PC-9 (cell line): ENCODE measurements around the gene ZSWIM4. TPM values are rescaled to one million over a fixed set of nuclear protein-coding genes. Genes with fewer than 3 reads are reported as not detected.

Experiments used
- BruUV-seq: library from RNA; stranded (reverse); fragments of 400-500 nt; replicated peaks from 2 replicates; lab custom pipeline; 2021; lab: Mats Ljungman, UMichigan
- CTCF ChIA-PET: fragments of 300-600 bp; sonication (Branson Sonifier 250); formaldehyde crosslinking; loops from one replicate; lab custom pipeline; 2022; ENCODE audit warnings: antibody characterized with exemption; lab: Charles Lee
- POLR2A ChIA-PET: fragments of 300-600 bp; sonication (Branson Sonifier 250); formaldehyde crosslinking; loops from one replicate; lab custom pipeline; 2022; ENCODE audit warnings: antibody characterized with exemption; ENCODE audit not compliant: unreplicated experiment; lab: Charles Lee
- DNase-seq, 2 experiments: peaks; one replicate each; pipeline versions ENCODE4 v3.0.0 to v3.0.0-alpha.2; 2015 to 2022; ENCODE audit warnings: mixed read lengths in 1 of 2
- H2AFZ ChIP-seq: fragments of 200-600 bp; sonication (generic); 2 replicates; pipeline ENCODE4 v1.8.1; 2017; ENCODE audit warnings: antibody characterized with exemption
- H3F3A ChIP-seq: fragments of 200-600 bp; sonication (generic); 2 replicates; pipeline ENCODE4 v1.8.1; 2017; ENCODE audit warnings: antibody characterized with exemption, mild to moderate bottlenecking, low read depth; ENCODE audit not compliant: insufficient read depth
- H3K27ac ChIP-seq: fragments of 200-600 bp; sonication (generic); 2 replicates; pipeline ENCODE4 v1.6.1; 2016; ENCODE audit warnings: mixed run types
- H3K27me3 ChIP-seq: fragments of 200-600 bp; sonication (generic); 2 replicates; pipeline ENCODE4 v1.6.1; 2016; ENCODE audit warnings: low read depth, mixed run types; ENCODE audit not compliant: insufficient read depth
- H3K36me3 ChIP-seq: fragments of 200-600 bp; sonication (generic); 2 replicates; pipeline ENCODE4 v1.6.1; 2016; ENCODE audit warnings: low read depth, mixed run types
- H3K4me1 ChIP-seq: fragments of 200-600 bp; sonication (generic); replicated peaks from 2 replicates; pipeline ENCODE4 v1.6.1; 2016; ENCODE audit warnings: mixed run types; ENCODE audit not compliant: insufficient read depth
- H3K4me2 ChIP-seq: fragments of 200-600 bp; sonication (generic); 2 replicates; pipeline ENCODE4 v1.6.1; 2017; ENCODE audit warnings: mixed run types
- H3K4me3 ChIP-seq: fragments of 200-600 bp; sonication (generic); 2 replicates; pipeline ENCODE4 v1.6.1; 2016; ENCODE audit warnings: mixed run types
- H3K79me2 ChIP-seq: fragments of 200-600 bp; sonication (generic); 2 replicates; pipeline ENCODE4 v1.6.1; 2017; ENCODE audit warnings: low read depth, mixed run types
- H3K9me2 ChIP-seq: fragments of 200-600 bp; sonication (generic); 2 replicates; pipeline ENCODE4 v1.8.1; 2017; ENCODE audit warnings: mild to moderate bottlenecking; ENCODE audit not compliant: insufficient read depth
- H3K9me3 ChIP-seq: fragments of 200-600 bp; sonication (generic); 2 replicates; pipeline ENCODE4 v1.8.1; 2016; ENCODE audit warnings: low read depth; ENCODE audit not compliant: insufficient read depth
- H4K20me1 ChIP-seq: fragments of 200-600 bp; sonication (generic); 2 replicates; pipeline ENCODE4 v1.8.1; 2017; ENCODE audit not compliant: insufficient read depth
- EZH2 ChIP-seq: fragments of 200-600 bp; sonication (generic); IDR thresholded peaks from 2 replicates; pipeline ENCODE4 v1.8.0; 2017; ENCODE audit warnings: antibody characterized with exemption, low read depth
- intact Hi-C: fragments of 100-400 bp; cut with micrococcal nuclease; formaldehyde crosslinking; loops from one replicate; pipeline ENCODE4 v1.10.0; 2022; ENCODE audit not compliant: unreplicated experiment
- total RNA-seq: library from RNA; stranded (reverse); gene quantifications from 2 replicates; pipeline ENCODE4 v1.2.3, GENCODE V29; 2021
- TF ChIP-seq, protein P1 (sequence below): fragments of 200-600 bp; sonication (generic); conservative IDR thresholded peaks from 2 replicates; pipeline ENCODE4 v1.6.1; 2017; ENCODE audit warnings: mixed run types, antibody characterized with exemption, mild to moderate bottlenecking, moderate library complexity

Gene ZSWIM4
- total RNA-seq, 1 experiment from 2014 or later = 15.2 TPM

- no peak for DNase-seq
- Histone ChIP-seq H2AFZ (peak overlapping the region; percentile 66; the same call in 1 of the 2 replicates), H3K79me2 (peaks cover 21% of the 10 kb centered on the region), H3K36me3 (0 out of 2 replicates have a peak, but pooled peaks cover 6% of the 10 kb centered on the region), H3K27me3 (no peaks in the 10 kb centered on the region), H3K4me3 (peak overlapping the region; percentile 61), H3K9me2 (no peaks in the 10 kb centered on the region), H3F3A (peaks cover 27% of the 10 kb centered on the region; the same call in 1 of the 2 replicates), H4K20me1 (peaks cover 6% of the 10 kb centered on the region; the same call in 1 of the 2 replicates), H3K27ac (no peak overlapping the region), H3K4me2 (peak overlapping the region; percentile 64), H3K4me1 (peaks cover 9% of the 10 kb centered on the region; the same call in 1 of the 2 replicates), H3K9me3 (no peaks in the 10 kb centered on the region)
- intact Hi-C loops = loop anchor here (2.0 kb wide), 1 partner anchor 29 kb away; the partner anchor contains the start of gene ZSWIM4
- ChIA-PET CTCF (no interaction called here), POLR2A (interaction anchor here (0.5 to 1.0 kb wide), 2 partner anchors 32 to 97 kb away, joined by 3 to 9 read pairs; no protein-coding TSS in a partner anchor)
- BruUV-seq = TSS peak; percentile 42
- no peak for TF ChIP-seq EZH2
- TF ChIP-seq, protein P1, sequence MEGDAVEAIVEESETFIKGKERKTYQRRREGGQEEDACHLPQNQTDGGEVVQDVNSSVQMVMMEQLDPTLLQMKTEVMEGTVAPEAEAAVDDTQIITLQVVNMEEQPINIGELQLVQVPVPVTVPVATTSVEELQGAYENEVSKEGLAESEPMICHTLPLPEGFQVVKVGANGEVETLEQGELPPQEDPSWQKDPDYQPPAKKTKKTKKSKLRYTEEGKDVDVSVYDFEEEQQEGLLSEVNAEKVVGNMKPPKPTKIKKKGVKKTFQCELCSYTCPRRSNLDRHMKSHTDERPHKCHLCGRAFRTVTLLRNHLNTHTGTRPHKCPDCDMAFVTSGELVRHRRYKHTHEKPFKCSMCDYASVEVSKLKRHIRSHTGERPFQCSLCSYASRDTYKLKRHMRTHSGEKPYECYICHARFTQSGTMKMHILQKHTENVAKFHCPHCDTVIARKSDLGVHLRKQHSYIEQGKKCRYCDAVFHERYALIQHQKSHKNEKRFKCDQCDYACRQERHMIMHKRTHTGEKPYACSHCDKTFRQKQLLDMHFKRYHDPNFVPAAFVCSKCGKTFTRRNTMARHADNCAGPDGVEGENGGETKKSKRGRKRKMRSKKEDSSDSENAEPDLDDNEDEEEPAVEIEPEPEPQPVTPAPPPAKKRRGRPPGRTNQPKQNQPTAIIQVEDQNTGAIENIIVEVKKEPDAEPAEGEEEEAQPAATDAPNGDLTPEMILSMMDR = no peak
Measured at GRCh38 chr19:13765395-13766094, 29.7 kb upstream of the ZSWIM4 start.

DNA sequence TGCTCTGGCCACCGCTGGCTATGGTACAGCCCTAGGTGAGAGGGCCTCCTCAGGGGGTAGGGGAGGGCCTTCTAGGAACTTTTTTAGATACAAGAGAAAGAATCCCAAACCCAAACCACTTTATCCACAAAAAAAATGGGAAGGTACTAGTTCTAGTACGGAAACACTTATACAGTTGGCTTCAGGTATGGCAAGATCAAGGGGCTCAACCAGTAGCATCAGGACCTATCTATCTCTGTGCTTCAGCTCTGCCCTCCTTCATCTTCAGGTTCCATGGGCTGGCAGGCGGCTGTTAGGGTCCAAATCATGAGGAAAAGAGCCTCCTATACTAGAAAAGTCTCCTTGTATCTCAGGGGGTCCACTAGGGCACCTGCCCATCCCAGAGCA is 29.2 kb upstream of the ZSWIM4 start:
- 0 out of 2 replicates have a peak, but pooled peaks cover 6% of the 10 kb centered on the region for H3K36me3 ChIP-seq
- H2AFZ ChIP-seq = no peak overlapping the region
- no peaks in the 10 kb centered on the region for H3K9me2 ChIP-seq
- no peak for DNase-seq
- H3K9me3 ChIP-seq = no peaks in the 10 kb centered on the region
- peaks cover 9% of the 10 kb centered on the region; the same call in 1 of the 2 replicates for H3K4me1 ChIP-seq
- H3F3A ChIP-seq = peaks cover 33% of the 10 kb centered on the region; the same call in 1 of the 2 replicates
- CTCF ChIA-PET = no interaction called here
- POLR2A ChIA-PET = no interaction called here
- H3K27me3 ChIP-seq = no peaks in the 10 kb centered on the region
- no peak overlapping the region for H3K4me2 ChIP-seq
- H3K4me3 ChIP-seq = no peak overlapping the region
- intact Hi-C loops = no loop called here
- H4K20me1 ChIP-seq = peaks cover 6% of the 10 kb centered on the region; the same call in 1 of the 2 replicates
- peaks cover 21% of the 10 kb centered on the region for H3K79me2 ChIP-seq
- no peak for TF ChIP-seq EZH2
- TF ChIP-seq, protein P1 = no peak
- no TSS peak for BruUV-seq
- H3K27ac ChIP-seq = no peak overlapping the region

DNA sequence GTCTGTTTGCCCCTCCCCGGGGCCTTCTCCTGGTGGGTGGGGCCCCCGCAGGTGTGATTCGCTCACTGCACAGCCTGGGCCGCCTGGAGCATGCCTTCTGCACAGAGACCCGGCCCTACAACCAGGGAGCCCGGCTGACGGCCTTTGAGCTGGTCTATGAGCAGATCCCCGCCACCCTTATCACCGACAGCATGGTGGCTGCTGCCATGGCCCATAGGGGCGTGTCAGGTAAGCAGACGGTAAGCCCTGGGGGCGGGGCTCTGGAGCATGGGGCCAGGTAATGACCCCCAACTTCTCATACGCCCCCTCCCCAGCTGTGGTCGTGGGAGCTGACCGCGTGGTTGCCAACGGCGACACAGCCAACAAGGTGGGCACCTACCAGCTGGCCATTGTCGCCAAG is 26.7 kb upstream of the ZSWIM4 start:
- Histone ChIP-seq H3K9me3 (no peaks in the 10 kb centered on the region), H3K4me1 (peaks cover 9% of the 10 kb centered on the region; the same call in 1 of the 2 replicates), H3K36me3 (0 out of 2 replicates have a peak, but pooled peaks cover 6% of the 10 kb centered on the region), H3F3A (peaks cover 49% of the 10 kb centered on the region; the same call in 1 of the 2 replicates), H3K27ac (no peak overlapping the region), H3K79me2 (peaks cover 12% of the 10 kb centered on the region), H2AFZ (no peak overlapping the region), H3K27me3 (no peaks in the 10 kb centered on the region), H3K4me2 (no peak overlapping the region), H3K9me2 (no peaks in the 10 kb centered on the region), H3K4me3 (no peak overlapping the region), H4K20me1 (peaks cover 6% of the 10 kb centered on the region; the same call in 1 of the 2 replicates)
- BruUV-seq = no TSS peak
- CTCF ChIA-PET = no interaction called here
- DNase-seq = no peak
- POLR2A ChIA-PET = no interaction called here
- TF ChIP-seq, protein P1 = no peak
- no peak for TF ChIP-seq EZH2
- intact Hi-C loops = no loop called here
